DOHH2 (cell line): Measurements from ENCODE around the gene MYH2.
"Not testable (repeated sequence)": the region's sequence is repeated elsewhere in the genome, so short reads cannot be mapped to it uniquely, and the experiment has no call there.

Experiments used
- EZH2phosphoT487 ChIP-seq: fragments of 200-600 bp; sonication (generic); IDR thresholded peaks from 2 replicates; pipeline ENCODE4 v1.6.1; 2017; ENCODE audit warnings: borderline replicate concordance, mild to moderate bottlenecking, antibody characterized with exemption, low read length, moderate library complexity, mixed read lengths
- TF ChIP-seq, protein P1 (sequence below): fragments of 200-600 bp; sonication (generic); IDR thresholded peaks from one replicate; pipeline ENCODE4 v1.5.1; 2014; ENCODE audit warnings: antibody characterized with exemption, mild to moderate bottlenecking, low read depth, low read length; ENCODE audit not compliant: poor library complexity, severe bottlenecking

GRCh38 chr17:10543486-10543885 is 6.0 kb downstream of the MYH2 start:
- TF ChIP-seq, protein P1, sequence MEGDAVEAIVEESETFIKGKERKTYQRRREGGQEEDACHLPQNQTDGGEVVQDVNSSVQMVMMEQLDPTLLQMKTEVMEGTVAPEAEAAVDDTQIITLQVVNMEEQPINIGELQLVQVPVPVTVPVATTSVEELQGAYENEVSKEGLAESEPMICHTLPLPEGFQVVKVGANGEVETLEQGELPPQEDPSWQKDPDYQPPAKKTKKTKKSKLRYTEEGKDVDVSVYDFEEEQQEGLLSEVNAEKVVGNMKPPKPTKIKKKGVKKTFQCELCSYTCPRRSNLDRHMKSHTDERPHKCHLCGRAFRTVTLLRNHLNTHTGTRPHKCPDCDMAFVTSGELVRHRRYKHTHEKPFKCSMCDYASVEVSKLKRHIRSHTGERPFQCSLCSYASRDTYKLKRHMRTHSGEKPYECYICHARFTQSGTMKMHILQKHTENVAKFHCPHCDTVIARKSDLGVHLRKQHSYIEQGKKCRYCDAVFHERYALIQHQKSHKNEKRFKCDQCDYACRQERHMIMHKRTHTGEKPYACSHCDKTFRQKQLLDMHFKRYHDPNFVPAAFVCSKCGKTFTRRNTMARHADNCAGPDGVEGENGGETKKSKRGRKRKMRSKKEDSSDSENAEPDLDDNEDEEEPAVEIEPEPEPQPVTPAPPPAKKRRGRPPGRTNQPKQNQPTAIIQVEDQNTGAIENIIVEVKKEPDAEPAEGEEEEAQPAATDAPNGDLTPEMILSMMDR = not testable (repeated sequence)
- TF ChIP-seq EZH2phosphoT487 = not testable (repeated sequence)
